Activated CD8-positive, alpha-beta T cell treated with anti-CD3 and anti-CD28 coated beads, Interleukin-2, amount 10 ng/mL, durations not matched to agents 7 days and 5 days (primary cell): ENCODE data around the gene JPH2. TPM values are rescaled to one million over a fixed set of nuclear protein-coding genes. Genes with fewer than 3 reads are reported as not detected.

Experiments
- total RNA-seq, 2 experiments: library from RNA; stranded (reverse); gene quantifications; one replicate each; pipeline ENCODE4 v1.2.3, GENCODE V29; 2021

Gene JPH2
- total RNA-seq, 2 experiments from 2014 or later = 0.10 TPM; not detected in 1

Other genes with a start within 250 kb of the JPH2 start
- gene OSER1, start 23.6 kb upstream of the JPH2 start, total RNA-seq = 10 to 100 TPM; 19.1 to 19.9 TPM
- gene GDAP1L1, start 60.1 kb upstream of the JPH2 start, total RNA-seq = not detected
- 1 to 10 TPM; 2.7 to 2.9 TPM for gene FITM2, start 124.0 kb upstream of the JPH2 start, total RNA-seq
- gene R3HDML, start 149.9 kb upstream of the JPH2 start, total RNA-seq = not detected
- gene HNF4A, start 168.5 kb upstream of the JPH2 start, total RNA-seq = not detected